Endothelial cell of umbilical vein (primary cell): ENCODE measurements around the gene THEMIS. TPM values are rescaled to one million over a fixed set of nuclear protein-coding genes. Genes with fewer than 3 reads are reported as not detected.
A peak's percentile ranks its signal among the peaks of the same experiment; 100 is the strongest.

Experiments used
- BruUV-seq: library from RNA; stranded (reverse); fragments of 400-500 nt; replicated peaks from 2 replicates; lab custom pipeline; 2021; lab: Mats Ljungman, UMichigan
- CTCF ChIA-PET: fragments of 300-600, 350-600 bp; sonication (Branson Sonifier 250); formaldehyde crosslinking; loops from one replicate; lab custom pipeline; 2021; ENCODE audit warnings: antibody characterized with exemption, inconsistent platforms; lab: Charles Lee
- POLR2A ChIA-PET: fragments of 300-600, 350-600 bp; sonication (Branson Sonifier 250); formaldehyde crosslinking; loops from one replicate; lab custom pipeline; 2021; ENCODE audit warnings: antibody characterized with exemption, inconsistent platforms; lab: Charles Lee
- DNase-seq: peaks from one replicate; pipeline ENCODE4 v3.0.0-alpha.2; 2011; ENCODE audit warnings: low read depth, low spot score
- FAIRE-seq: peaks from 2 replicates; lab custom pipeline; 2011; peaks lifted over from hg19 to GRCh38; lab: Jason Lieb, UNC
- H2AFZ ChIP-seq: 2 replicates; pipeline ENCODE4 v1.6.0; 2012; ENCODE audit warnings: low read depth, low read length, control low read depth, inconsistent platforms
- H3K27ac ChIP-seq: 2 replicates; pipeline ENCODE4 v1.5.1; 2011; ENCODE audit warnings: low read depth, mild to moderate bottlenecking, control low read depth, low read length, moderate library complexity; ENCODE audit not compliant: insufficient read depth
- H3K27me3 ChIP-seq, 2 experiments: 2 replicates each; pipeline versions ENCODE4 v1.6.0 to v1.6.1; 2011; ENCODE audit warnings: low read length in 2 of 2, mixed read lengths in 1 of 2; ENCODE audit not compliant: control insufficient read depth in 2 of 2, insufficient read depth in 2 of 2
- H3K36me3 ChIP-seq, 2 experiments: 2 replicates in 1 of 2; 3 replicates in 1 of 2; pipeline ENCODE4 v1.5.1; 2011; ENCODE audit warnings: low read length in 2 of 2, mild to moderate bottlenecking in 1 of 2, moderate library complexity in 1 of 2; ENCODE audit not compliant: control insufficient read depth in 2 of 2, insufficient read depth in 2 of 2; ENCODE audit errors: extremely low read depth in 1 of 2
- H3K4me1 ChIP-seq: 3 replicates; pipeline ENCODE4 v1.5.1; 2011; ENCODE audit warnings: mild to moderate bottlenecking, low read length; ENCODE audit not compliant: control insufficient read depth, insufficient read depth; ENCODE audit errors: extremely low read depth
- H3K4me2 ChIP-seq: 2 replicates; pipeline ENCODE4 v1.6.1; 2011; ENCODE audit warnings: low read length, control low read depth, mixed read lengths; ENCODE audit not compliant: insufficient read depth
- H3K4me3 ChIP-seq, 3 experiments: fragments of 200-600 bp in 1 of 3; sonication (generic), shearing (Covaris generic) in 1 of 3; replicated peaks in 1 of 3; 2 replicates each; pipeline ENCODE4 v1.5.1; 2011 to 2016; ENCODE audit warnings: control low read depth in 3 of 3, low read length in 3 of 3, mild to moderate bottlenecking in 2 of 3, inconsistent platforms in 1 of 3, low read depth in 1 of 3, moderate library complexity in 1 of 3; ENCODE audit not compliant: insufficient read depth in 1 of 3
- H3K79me2 ChIP-seq: 2 replicates; pipeline ENCODE4 v1.6.0; 2012; ENCODE audit warnings: low read length, inconsistent platforms; ENCODE audit not compliant: control insufficient read depth, insufficient read depth
- H3K9ac ChIP-seq: replicated peaks from 2 replicates; pipeline ENCODE3; 2011; ENCODE audit warnings: low read length, control low read depth; ENCODE audit not compliant: insufficient read depth; ENCODE audit errors: extremely low read depth
- H3K9me1 ChIP-seq: replicated peaks from 3 replicates; pipeline ENCODE4 v1.6.0; 2011; ENCODE audit warnings: mild to moderate bottlenecking, low read length; ENCODE audit not compliant: control insufficient read depth, insufficient read depth; ENCODE audit errors: extremely low read depth
- H3K9me3 ChIP-seq: replicated peaks from 2 replicates; pipeline ENCODE4 v1.5.1; 2012; ENCODE audit warnings: low read length, inconsistent platforms; ENCODE audit not compliant: control insufficient read depth, insufficient read depth
- H4K20me1 ChIP-seq: replicated peaks from 2 replicates; pipeline ENCODE3; 2011; ENCODE audit warnings: mild to moderate bottlenecking, low read length; ENCODE audit not compliant: control insufficient read depth, insufficient read depth; ENCODE audit errors: extremely low read depth
- CTCF ChIP-seq, 2 donors: IDR thresholded peaks; 1 replicate in 1 of 2; 2 replicates in 1 of 2; pipeline ENCODE4 v1.5.1; 2011; ENCODE audit warnings: low read length in 2 of 2, mild to moderate bottlenecking in 2 of 2, moderate library complexity in 2 of 2, control low read depth in 1 of 2, inconsistent platforms in 1 of 2, low read depth in 1 of 2; ENCODE audit not compliant: insufficient read depth in 1 of 2; ENCODE audit errors: extremely low read depth in 1 of 2
- FOS ChIP-seq: IDR thresholded peaks from 2 replicates; pipeline ENCODE4 v1.6.1; 2011; ENCODE audit warnings: mild to moderate bottlenecking, low read length, moderate library complexity, borderline replicate concordance; ENCODE audit not compliant: insufficient read depth
- GATA2 ChIP-seq: IDR thresholded peaks from 2 replicates; pipeline ENCODE4 v1.7.0; 2011; ENCODE audit warnings: low read depth, mild to moderate bottlenecking, moderate library complexity, mixed read lengths, low read length; ENCODE audit not compliant: insufficient read length, insufficient read depth
- JUN ChIP-seq: IDR thresholded peaks from 2 replicates; pipeline ENCODE4 v1.6.1; 2011; ENCODE audit warnings: borderline replicate concordance, low read depth; ENCODE audit not compliant: insufficient read length, insufficient read depth
- MYC ChIP-seq: IDR thresholded peaks from one replicate; pipeline ENCODE4 v1.6.1; 2011; ENCODE audit warnings: mild to moderate bottlenecking, low read depth, low read length
- POLR2A ChIP-seq: IDR thresholded peaks from 2 replicates; pipeline ENCODE4 v1.6.1; 2012; ENCODE audit warnings: low read depth, mild to moderate bottlenecking, control low read depth, low read length
- POLR2AphosphoS5 ChIP-seq: IDR thresholded peaks from 2 replicates; pipeline ENCODE4 v1.6.1; 2012; ENCODE audit warnings: low read depth, mild to moderate bottlenecking, control low read depth, low read length, moderate library complexity; ENCODE audit not compliant: insufficient read depth
- dilution Hi-C: fragments of 300-500 bp; cut with MboI; formaldehyde crosslinking; loops from one replicate; pipeline ENCODE4 v1.15.0; 2019; ENCODE audit warnings: low sequenced_read_pairs; ENCODE audit not compliant: extremely low pct_ligation_motif_present
- intact Hi-C: fragments of 100-400 bp; cut with micrococcal nuclease; formaldehyde crosslinking; loops from one replicate; pipeline ENCODE4 v1.10.0; 2022
- polyA plus RNA-seq, 4 experiments: library from polyadenylated mRNA; depleted of rRNA in 3 of 4; stranded (reverse) in 3 of 4; unstranded in 1 of 4; fragments of >200 nt; gene quantifications; 2 replicates each; pipeline versions ENCODE4 v1.2.1 to v1.2.3, GENCODE V29; 2011 to 2012; ENCODE audit warnings: missing spikeins in 1 of 4
- total RNA-seq: library from RNA; stranded (reverse); gene quantifications from 2 replicates; pipeline ENCODE4 v1.2.3, GENCODE V29; 2021

Gene THEMIS
- total and polyA plus RNA-seq, 2 donors (not counting 3 experiments of a cell fraction or from before 2014, with no cell fraction given): not detected

GRCh38 chr6:127737768-127738167 is 163.1 kb downstream of the THEMIS start:
- Histone ChIP-seq H3K9me1 (no peaks in the 10 kb centered on the region), H3K9me3 (no peaks in the 10 kb centered on the region), H3K27ac (no peak overlapping the region), H3K27me3 (peaks cover under 1 to 4% of the 10 kb centered on the region in 2 experiments), H3K36me3 (no peaks in the 10 kb centered on the region), H3K79me2 (no peaks in the 10 kb centered on the region), H3K4me1 (no peaks in the 10 kb centered on the region), H4K20me1 (no peaks in the 10 kb centered on the region), H3K4me2 (no peak overlapping the region), H3K9ac (no peak overlapping the region), H2AFZ (no peak overlapping the region), H3K4me3 (no peak overlapping the region)
- ChIA-PET POLR2A (no interaction called here), CTCF (interaction anchor here (0.6 to 2.8 kb wide), 32 partner anchors 8 to 1633 kb away, joined by 3 to 100 read pairs (median 5); partner anchors contain the start of gene PTPRK)
- DNase-seq (no peak), FAIRE-seq (no peak)
- dilution Hi-C loops (no loop called here), intact Hi-C loops (loop anchor here (1.0 to 5.0 kb wide), 6 partner anchors 591 to 1635 kb away; partner anchors contain the start of gene PTPRK)
- no peak for TF ChIP-seq FOS
- no peak for TF ChIP-seq POLR2A
- TF ChIP-seq POLR2AphosphoS5: no peak
- TF ChIP-seq MYC: no peak
- no peak for TF ChIP-seq JUN
- no TSS peak for BruUV-seq

- H3K79me2 ChIP-seq: no peaks in the 10 kb centered on the region
- intact Hi-C loops (loop anchor here (1.0 to 5.0 kb wide), 6 partner anchors 591 to 1635 kb away; partner anchors contain the start of gene PTPRK), dilution Hi-C loops (no loop called here)
- H3K9me1 ChIP-seq: no peaks in the 10 kb centered on the region
- H3K36me3 ChIP-seq: no peaks in the 10 kb centered on the region
- H3K4me2 ChIP-seq: no peak overlapping the region
- no peaks in the 10 kb centered on the region for H3K9me3 ChIP-seq
- H3K4me1 ChIP-seq: no peaks in the 10 kb centered on the region
- FAIRE-seq (peak; percentile 87), DNase-seq (peak; percentile 79)
- ChIA-PET CTCF (interaction anchor here (0.6 to 2.8 kb wide), 49 partner anchors 8 to 1633 kb away, joined by 3 to 100 read pairs (median 4); partner anchors contain the start of gene PTPRK), POLR2A (interaction anchor here (0.6 kb wide), 1 partner anchor 38 kb away, joined by 3 read pairs; no protein-coding TSS in a partner anchor)
- no peak overlapping the region for H3K4me3 ChIP-seq
- H3K27ac ChIP-seq: no peak overlapping the region
- no peak overlapping the region for H2AFZ ChIP-seq
- peaks cover 1 to 4% of the 10 kb centered on the region in 2 experiments for H3K27me3 ChIP-seq
- H3K9ac ChIP-seq: no peak overlapping the region
- no peak for TF ChIP-seq JUN
- no peak for TF ChIP-seq GATA2
- TF ChIP-seq FOS: no peak
- peak; percentile 31 to 46 for TF ChIP-seq CTCF (IDR thresholded peaks at IDR 0.05; ENCODE audit: extremely low read depth in 1 of 2, insufficient read depth in 1 of 2, low read depth in 1 of 2, low read length in 2 of 2)
- TF ChIP-seq MYC: no peak
- H4K20me1 ChIP-seq: no peaks in the 10 kb centered on the region
- BruUV-seq: no TSS peak
Observed at GRCh38 chr6:127737009-127737486, 163.8 kb downstream of the THEMIS start.
